Spleen (tissue), 7 donors: Measurements from ENCODE around the gene MCF2L.

Experiments
- CTCF ChIP-seq, 11 experiments: fragments of 200-600 bp in 7 of 11; fragments of 450-650 bp in 4 of 11; sonication (generic) in 4 of 11; IDR thresholded peaks in 8 of 11; conservative IDR thresholded peaks in 3 of 11; 1 replicate in 7 of 11; 2 replicates in 4 of 11; pipeline versions ENCODE4 v1.4.0 to v1.8.0; 2016 to 2021; ENCODE audit warnings: antibody characterized with exemption in 11 of 11, inconsistent platforms in 4 of 11, mild to moderate bottlenecking in 1 of 11
- POLR2A ChIP-seq, 3 donors: fragments of 450-650 bp; IDR thresholded peaks; one replicate each; pipeline ENCODE4 v1.5.1; 2017; ENCODE audit warnings: antibody characterized with exemption in 3 of 3, mild to moderate bottlenecking in 1 of 3
- donor health status: DM: no; HTN: no; CAD: no; lungs with moderate emphysema.
- donor health status: DM: no; HTN: no; CAD: no.
- donor health status: DM: no; HTN: no; CAD: no.

- TF ChIP-seq CTCF (IDR thresholded peaks at IDR 0.05 in 8 of 11, conservative IDR thresholded peaks at IDR 0.05 in 3 of 11) (no peak), POLR2A (IDR thresholded peaks at IDR 0.05) (no peak)
These were observed 64.2 kb downstream of the MCF2L start for GRCh38 chr13:113033054-113033850.
